Left renal cortex interstitium (tissue), 4 donors: ENCODE results near the gene ANTXR2. TPM values are rescaled to one million over a fixed set of nuclear protein-coding genes. Genes with fewer than 3 reads are reported as not detected.
"Not testable (repeated sequence)": the region's sequence is repeated elsewhere in the genome, so short reads cannot be mapped to it uniquely, and the experiment has no call there.

Experiments
- DNase-seq, 4 donors: peaks; one replicate each; pipeline ENCODE4 v3.0.0-alpha.2; 2013; ENCODE audit warnings: low read depth in 4 of 4, low spot score in 2 of 4, missing footprints in 1 of 4
- polyA plus RNA-seq, 4 donors: library from polyadenylated mRNA; unstranded; fragments of 120-200 nt; gene quantifications; one replicate each; pipeline ENCODE4 v1.2.1, GENCODE V29; 2013; ENCODE audit not compliant: insufficient read length in 4 of 4

Gene ANTXR2
- polyA plus RNA-seq, 4 donors, result 61.9 to 106 (median 69.5) TPM

DNA sequence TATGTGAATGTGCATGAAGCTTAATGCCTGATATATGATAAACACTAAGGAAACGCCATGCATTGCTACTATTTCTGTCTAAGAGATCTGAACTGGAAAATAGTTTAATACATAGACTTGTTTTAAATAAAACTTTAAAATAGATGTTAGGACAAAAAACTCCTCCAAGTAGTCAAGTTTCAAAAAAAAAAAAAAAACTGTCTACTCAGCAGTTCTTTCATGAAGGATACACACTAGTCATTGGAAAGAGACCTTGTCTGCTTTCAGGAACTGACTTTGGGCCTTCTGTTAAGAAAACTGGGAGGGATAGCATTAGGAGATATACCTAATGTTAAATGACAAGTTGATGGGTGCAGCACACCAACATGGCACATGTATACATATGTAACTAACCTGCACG lies 138.4 kb downstream of the ANTXR2 start:
- DNase-seq, result no peak

- DNase-seq, result no peak
Observed at GRCh38 chr4:79927931-79928330, 145.1 kb downstream of the ANTXR2 start.

DNA sequence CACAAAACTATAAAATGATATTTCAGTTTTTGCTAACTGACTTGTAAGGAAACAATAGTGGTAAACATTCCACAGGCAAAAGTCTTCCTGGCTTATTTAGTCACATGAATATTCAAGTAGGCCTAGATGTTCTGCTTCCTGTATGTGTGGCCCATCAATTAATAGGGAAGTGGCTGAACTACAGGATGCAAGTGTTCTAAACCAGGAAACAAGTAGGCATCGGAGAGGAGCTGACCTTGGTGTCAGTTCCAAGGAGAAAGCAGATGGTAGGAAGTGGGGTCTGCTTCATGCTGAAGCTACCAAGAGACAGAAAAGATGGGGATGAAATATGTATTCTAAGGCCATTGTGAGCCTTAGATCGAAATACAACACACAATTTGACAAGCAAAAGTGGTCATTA lies 149.7 kb downstream of the ANTXR2 start:
- DNase-seq, result no peak

GRCh38 chr4:79922011-79922410 lies 151.0 kb downstream of the ANTXR2 start:
- DNase-seq, result no peak

DNA sequence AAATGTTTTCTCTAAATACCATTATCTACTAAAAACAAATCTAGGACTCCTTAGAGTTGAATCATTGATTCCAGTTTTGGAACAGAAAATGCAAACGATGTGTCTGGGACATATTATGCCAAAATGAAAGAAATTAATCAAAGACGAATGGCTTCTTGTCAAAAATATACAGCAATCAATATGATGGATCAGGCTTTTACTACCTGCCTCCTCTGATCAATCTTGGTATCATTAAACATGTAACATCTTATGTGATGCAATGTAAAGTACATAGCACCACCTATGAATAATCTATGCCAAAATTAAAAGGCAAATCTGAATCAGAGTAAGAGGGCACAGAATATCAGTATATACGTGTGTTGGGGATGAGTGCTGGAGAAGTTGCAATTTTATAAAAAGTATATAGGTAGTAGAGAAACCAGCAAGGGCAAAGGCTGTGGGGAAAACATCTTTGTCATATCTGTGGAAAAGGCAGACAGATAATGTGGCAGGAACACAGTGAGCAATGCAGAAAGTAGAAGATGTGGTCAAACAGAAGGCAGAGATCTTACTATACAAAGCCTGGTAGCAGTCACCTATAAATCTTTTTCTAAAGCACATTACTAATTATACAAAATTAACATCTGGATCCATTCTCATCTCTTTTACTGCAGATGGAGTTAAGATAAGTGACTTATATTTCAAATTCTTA lies 152.7 kb downstream of the ANTXR2 start:
- DNase-seq, result no peak

- DNase-seq, result no peak
Observed at GRCh38 chr4:79918292-79918691, 154.7 kb downstream of the ANTXR2 start.

DNA sequence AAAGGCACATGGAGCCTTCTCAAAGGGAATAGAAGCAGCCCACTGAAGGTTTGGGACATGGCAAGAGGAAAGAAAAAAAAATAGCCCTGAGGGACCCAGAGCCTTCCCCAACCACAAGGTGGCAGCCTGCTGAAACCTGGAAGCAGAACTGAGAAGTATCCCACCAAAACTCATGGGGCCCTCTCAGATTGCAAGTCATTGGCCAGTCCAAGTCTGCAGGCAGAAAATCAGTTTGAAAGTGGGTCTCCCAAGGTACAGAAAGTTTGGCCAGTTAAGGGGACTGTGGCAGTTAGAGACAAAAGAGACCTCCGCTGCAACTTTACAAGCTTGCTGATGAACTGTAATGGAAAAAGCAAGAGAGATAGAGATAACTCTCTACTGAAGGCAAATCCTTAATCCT lies 155.8 kb downstream of the ANTXR2 start:
- DNase-seq, result no peak

DNA sequence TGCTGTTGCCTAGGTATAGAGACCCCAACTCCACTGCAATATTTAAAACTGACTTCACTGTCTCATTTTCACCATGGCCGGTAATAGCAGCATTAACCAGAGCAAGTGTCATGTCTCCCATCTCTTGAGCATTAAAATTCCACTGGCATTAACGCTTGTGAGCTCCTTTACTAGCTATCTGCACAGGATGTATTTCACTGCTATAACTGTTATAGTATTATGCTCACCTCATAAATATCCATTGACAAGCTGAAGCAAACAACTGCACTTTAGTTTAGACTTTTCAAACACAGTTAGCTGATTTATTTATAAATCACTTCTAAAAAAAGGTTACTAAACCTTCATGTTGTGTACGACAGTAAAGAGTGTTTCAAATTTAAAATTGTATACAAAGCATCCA lies 157.8 kb downstream of the ANTXR2 start:
- DNase-seq, result no peak

DNA sequence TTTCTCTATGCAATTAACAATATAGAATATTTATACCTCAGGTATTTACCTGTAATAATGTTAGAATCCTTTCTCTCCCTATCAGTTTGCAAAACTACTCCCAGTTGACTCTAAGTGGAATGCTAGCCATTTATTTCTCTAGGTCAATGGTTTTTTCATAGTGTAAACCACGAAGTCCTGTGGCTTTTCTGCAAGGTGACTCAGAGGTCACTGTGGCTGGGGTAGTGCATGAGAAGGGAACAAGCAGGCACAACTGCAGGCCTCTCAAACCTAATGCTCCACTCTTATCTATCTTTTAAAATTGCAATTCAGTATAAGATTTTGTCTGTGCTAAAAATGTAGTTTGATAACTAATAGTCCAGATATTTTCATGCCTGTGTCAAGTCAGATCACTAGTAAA lies 159.4 kb downstream of the ANTXR2 start:
- DNase-seq, result no peak

- no peak for DNase-seq
Observed at GRCh38 chr4:79907001-79907400, 166.0 kb downstream of the ANTXR2 start.

GRCh38 chr4:79906303-79906702 lies 166.7 kb downstream of the ANTXR2 start:
- no peak for DNase-seq

DNA sequence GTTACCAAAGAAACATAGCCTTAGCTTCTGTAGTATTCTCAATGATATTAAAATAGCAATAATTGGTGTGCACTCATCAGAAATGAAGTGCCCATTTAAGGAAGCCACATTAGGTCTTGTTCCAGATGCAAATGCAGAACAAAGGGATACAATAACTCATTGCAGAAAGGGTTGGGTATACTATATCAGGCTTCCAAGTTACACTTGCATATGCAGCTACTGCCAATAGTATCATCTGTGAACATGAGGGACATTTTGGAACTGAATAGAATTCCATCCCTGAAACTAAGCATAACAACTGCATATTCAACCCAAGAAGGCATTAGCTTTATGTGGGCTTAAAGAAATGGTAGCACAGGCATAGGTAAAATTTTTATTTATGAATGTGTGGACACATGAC lies 167.8 kb downstream of the ANTXR2 start:
- DNase-seq, result no peak

DNA sequence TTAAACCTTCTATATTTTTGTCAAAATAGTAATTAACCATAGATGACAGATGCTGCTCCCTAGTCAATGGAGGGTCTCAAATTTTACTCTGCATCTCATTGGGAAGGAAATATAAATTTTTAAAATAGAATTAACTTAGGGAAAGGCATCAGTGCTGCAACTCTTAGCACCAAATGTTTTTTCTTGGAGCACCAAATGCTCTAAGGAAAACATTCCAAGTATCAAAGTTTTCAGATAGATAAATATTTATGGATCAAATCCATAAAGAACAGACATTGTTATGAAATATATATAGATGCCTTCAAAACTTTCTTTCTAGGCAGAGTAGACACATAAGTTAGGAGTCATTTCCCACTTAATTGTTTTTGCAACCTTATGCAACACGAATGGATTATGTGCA lies 168.7 kb downstream of the ANTXR2 start:
- no peak for DNase-seq

DNA sequence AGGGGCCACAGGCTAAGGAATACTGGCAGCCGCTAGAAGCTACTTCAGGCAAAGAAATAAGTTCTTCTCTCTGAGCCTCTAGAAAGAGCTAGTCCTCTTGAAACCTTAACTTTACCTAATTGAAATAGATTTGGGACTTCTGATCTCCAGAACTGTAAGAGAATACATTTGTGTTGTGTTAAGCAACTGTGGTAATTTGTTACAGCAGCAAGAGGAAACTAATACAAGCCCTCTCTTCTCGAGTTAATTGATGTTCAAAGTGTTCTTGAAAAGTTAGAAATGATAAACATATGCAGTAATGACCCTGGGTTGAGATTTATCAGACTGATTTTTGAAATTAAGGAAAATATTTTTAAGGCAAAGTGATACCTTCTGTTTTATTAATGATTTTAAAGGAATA lies 172.8 kb downstream of the ANTXR2 start:
- no peak for DNase-seq

DNA sequence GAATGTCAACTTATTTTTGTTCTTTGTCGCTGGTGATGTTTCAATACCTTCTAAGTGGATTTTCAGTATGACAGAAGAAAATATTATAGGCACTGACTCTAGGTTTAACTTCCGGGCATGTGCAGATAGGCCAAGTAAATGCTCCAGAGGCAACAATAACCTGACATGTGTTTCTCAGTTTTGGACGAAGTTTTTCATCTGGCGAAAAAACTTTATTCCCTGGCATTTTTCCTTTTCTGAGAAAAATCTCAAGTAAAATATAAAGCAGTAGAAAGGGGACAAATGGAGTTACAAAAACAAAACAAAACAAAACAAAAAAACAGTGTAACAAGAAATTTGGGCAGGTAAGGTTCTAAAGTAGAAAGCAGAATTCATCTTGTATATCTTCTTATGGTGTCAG lies 173.5 kb downstream of the ANTXR2 start:
- DNase-seq, result no peak

- DNase-seq, result peak in 1 of 4 donors; percentile 8
Observed at GRCh38 chr4:79898055-79898454, 175.0 kb downstream of the ANTXR2 start.

GRCh38 chr4:79897174-79897573 lies 175.9 kb downstream of the ANTXR2 start:
- no peak for DNase-seq

DNA sequence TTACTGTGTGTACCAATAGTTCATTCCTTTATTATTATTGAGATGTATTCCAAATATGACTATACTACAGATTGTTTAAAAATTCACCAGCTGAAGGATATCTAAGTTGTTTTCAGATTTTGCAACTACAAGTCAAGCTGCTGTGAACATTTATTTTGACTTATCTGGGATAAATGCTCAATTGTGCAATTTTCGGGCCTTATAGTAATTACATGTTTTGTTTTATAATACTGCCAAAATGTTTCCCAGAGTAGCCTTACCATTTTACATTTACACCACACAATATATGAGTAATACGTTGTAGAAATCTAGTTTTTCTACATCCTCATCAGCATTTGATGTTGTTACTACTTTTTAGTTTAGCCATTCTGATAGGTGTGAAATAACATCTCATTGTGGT lies 179.6 kb downstream of the ANTXR2 start:
- DNase-seq, result no peak

DNA sequence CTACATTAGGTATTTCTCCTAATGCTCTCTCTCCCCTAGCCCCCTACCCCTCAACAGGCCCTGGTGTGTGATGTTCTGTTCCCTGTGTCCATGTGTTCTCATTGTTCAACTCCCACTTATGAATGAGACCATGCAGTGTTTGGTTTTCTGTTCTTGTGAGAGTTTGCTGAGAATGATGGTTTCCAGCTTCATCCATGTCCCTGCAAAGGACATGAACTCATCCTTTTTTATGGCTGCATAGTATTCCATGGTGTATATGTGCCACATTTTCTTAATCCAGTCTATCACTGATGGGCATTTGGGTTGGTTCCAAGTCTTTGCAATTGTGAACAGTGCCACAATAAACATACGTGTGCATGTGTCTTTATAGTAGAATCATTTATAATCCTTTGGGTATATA lies 184.0 kb downstream of the ANTXR2 start:
- DNase-seq, result not testable (repeated sequence)

DNA sequence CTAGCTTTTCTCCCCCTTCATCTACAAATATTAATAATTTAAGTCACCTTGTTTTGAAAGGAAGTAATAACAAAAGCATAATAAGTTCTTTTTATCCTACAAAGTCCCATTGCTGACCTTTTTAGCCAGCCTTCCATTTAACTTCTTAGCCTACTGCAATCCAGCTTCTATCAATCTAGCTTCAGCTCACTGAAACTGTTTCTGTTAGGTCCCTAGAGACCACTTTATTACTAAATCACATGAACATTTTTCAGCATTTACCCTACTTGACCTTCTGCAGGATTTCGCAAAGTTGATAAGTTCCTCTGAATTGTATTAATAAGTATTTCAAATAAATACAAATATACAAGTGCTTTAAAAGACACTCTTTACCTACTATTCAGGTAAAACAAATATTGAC lies 186.5 kb downstream of the ANTXR2 start:
- DNase-seq, result no peak

DNA sequence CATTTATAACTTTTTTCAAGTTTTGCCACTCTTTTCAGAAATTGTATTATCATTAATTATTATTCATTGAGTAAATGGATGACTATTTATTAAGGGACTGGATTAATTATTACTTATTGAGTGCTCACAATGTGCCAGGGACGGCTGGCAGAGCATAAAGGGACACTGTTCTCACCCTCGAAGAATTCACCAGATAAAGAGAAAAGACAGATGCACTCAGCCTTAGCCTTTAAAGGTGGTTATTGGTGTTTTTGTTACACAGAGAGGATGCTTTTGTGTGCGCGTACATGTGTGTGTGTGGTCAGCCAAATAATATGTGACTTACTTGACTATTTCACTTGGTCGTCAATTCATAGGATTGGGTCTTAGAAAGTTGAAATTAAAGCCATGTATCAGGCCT lies 187.0 kb downstream of the ANTXR2 start:
- no peak for DNase-seq

GRCh38 chr4:79883290-79883689 lies 189.7 kb downstream of the ANTXR2 start:
- no peak for DNase-seq

- DNase-seq, result no peak
Observed at GRCh38 chr4:79882806-79883205, 190.2 kb downstream of the ANTXR2 start.
